ENCODE results near the gene AOPEP.

GRCh38 chr9:94713436-94714215, 12.9 kb upstream of the AOPEP start:
- TF ChIP-seq CTCF (IDR thresholded peaks at IDR 0.05) (no peak), POLR2A (IDR thresholded peaks at IDR 0.05) (no peak)

Measured in uterus (tissue), 2 donors.